GM12872 (cell line): Measurements from ENCODE around the gene MIA.

Experiments used
- CTCF ChIP-seq: IDR thresholded peaks from 3 replicates; pipeline ENCODE4 v1.5.1; 2011; ENCODE audit warnings: low read depth, mild to moderate bottlenecking, low read length, moderate library complexity; ENCODE audit not compliant: insufficient read depth

Gene MIA

GRCh38 chr19:40777937-40778705, 2.8 kb downstream of the MIA start, which contains the start of gene RAB4B:
RAB4B (plus strand) TSS chr19:40778247; CDS start chr19:40778376, 129 bp downstream.
- TF ChIP-seq CTCF: no peak

- no peak for TF ChIP-seq CTCF
Observed at GRCh38 chr19:40778706-40779284, 3.5 kb downstream of the MIA start.

GRCh38 chr19:40780582-40780981, 5.3 kb downstream of the MIA start:
- no peak for TF ChIP-seq CTCF

GRCh38 chr19:40781140-40781539, 5.8 kb downstream of the MIA start:
- no peak for TF ChIP-seq CTCF

GRCh38 chr19:40783711-40784110, 8.4 kb downstream of the MIA start:
- TF ChIP-seq CTCF: no peak

- no peak for TF ChIP-seq CTCF
Observed at GRCh38 chr19:40785526-40785925, 10.2 kb downstream of the MIA start.

GRCh38 chr19:40786060-40787037, 11.0 kb downstream of the MIA start:
- no peak for TF ChIP-seq CTCF
